ENCODE measurements around the gene SMOC2. TPM values are rescaled to one million over a fixed set of nuclear protein-coding genes. Genes with fewer than 3 reads are reported as not detected.

Gene SMOC2
- total and polyA plus RNA-seq, 2 experiments from 2014 or later, result 1.9 to 3.2 TPM

DNA sequence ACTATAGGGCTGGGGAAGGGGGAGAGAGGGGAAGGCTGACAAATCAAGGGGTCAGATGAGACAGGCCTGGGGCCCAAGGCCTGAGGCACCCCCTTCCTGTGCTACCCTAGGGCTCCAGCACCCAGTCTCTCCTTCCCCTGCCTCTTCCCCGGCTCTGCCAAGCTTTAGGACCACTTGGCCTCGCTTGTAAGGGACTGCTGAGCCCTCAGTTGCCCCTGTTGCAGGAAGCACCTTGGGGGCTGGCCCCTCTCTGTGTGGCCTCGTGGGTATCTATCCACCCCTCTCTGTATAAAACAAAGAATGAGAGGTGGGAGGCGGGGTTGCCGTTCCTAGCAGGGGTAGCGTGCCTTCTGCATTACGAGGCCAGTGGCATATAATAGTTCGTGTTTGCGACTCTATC lies 21.4 kb upstream of the SMOC2 start:
- H3K4me1 ChIP-seq (ENCODE audit: low read depth), result no peaks in the 10 kb centered on the region
- no peaks in the 10 kb centered on the region for H3K27me3 ChIP-seq
- no peaks in the 10 kb centered on the region for H3K9me3 ChIP-seq (ENCODE audit: low read depth)
- DNase-seq (ENCODE audit: low read depth in 1 of 2, low spot score in 1 of 2), result no peak
- no peak overlapping the region for H3K4me3 ChIP-seq
- TF ChIP-seq, protein P1, sequence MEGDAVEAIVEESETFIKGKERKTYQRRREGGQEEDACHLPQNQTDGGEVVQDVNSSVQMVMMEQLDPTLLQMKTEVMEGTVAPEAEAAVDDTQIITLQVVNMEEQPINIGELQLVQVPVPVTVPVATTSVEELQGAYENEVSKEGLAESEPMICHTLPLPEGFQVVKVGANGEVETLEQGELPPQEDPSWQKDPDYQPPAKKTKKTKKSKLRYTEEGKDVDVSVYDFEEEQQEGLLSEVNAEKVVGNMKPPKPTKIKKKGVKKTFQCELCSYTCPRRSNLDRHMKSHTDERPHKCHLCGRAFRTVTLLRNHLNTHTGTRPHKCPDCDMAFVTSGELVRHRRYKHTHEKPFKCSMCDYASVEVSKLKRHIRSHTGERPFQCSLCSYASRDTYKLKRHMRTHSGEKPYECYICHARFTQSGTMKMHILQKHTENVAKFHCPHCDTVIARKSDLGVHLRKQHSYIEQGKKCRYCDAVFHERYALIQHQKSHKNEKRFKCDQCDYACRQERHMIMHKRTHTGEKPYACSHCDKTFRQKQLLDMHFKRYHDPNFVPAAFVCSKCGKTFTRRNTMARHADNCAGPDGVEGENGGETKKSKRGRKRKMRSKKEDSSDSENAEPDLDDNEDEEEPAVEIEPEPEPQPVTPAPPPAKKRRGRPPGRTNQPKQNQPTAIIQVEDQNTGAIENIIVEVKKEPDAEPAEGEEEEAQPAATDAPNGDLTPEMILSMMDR (IDR thresholded peaks at IDR 0.05; ENCODE audit: low read depth, low read length), result no peak
- no peak overlapping the region for H3K27ac ChIP-seq
- no peaks in the 10 kb centered on the region for H3K36me3 ChIP-seq

DNA sequence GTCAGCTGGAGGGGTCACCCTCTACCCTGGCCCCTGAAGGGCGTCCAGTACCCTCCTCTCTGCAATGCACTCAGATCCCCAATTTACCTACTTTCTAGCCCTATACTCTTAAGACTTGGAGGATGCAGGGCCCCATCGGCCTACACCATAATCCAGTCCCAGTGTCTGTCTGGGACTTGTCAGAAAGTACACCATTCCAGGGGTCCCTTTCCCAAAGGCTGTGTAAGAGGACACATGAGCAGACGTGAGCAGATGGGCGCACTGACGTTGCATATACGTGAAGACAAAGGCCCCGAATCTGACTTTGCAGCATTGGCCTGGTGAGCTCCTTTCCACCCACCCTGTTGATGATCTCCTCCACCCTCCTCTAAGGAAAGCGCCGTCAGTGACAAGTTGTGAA lies 20.9 kb upstream of the SMOC2 start:
- TF ChIP-seq, protein P1 (IDR thresholded peaks at IDR 0.05; ENCODE audit: low read depth, low read length), result no peak

DNA sequence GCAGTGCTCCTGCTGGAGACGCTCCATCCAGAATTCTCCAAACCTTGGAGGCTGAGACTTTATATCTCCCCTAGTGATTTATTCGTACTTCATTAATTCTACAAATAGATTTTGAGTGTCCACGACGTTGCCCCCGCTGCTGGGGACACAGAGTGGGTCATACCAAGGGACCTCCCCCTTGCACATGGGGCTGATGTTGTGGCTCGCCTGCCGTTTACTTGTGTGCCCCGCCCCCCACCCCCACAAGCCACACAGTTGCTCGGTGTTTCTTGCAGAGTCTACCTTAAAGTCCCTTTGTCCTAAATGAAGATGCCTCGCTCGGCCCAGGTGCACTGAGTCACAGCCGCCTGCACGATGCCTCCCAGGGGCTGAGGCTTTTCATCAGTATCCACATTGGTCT lies 20.3 kb upstream of the SMOC2 start:
- TF ChIP-seq, protein P1 (IDR thresholded peaks at IDR 0.05; ENCODE audit: low read depth, low read length), result no peak
- Histone ChIP-seq H3K9me3 (ENCODE audit: low read depth) (no peaks in the 10 kb centered on the region), H3K4me3 (no peak overlapping the region), H3K27me3 (no peaks in the 10 kb centered on the region), H3K36me3 (no peaks in the 10 kb centered on the region), H3K4me1 (ENCODE audit: low read depth) (no peaks in the 10 kb centered on the region), H3K27ac (no peak overlapping the region)
- no peak for DNase-seq (ENCODE audit: low read depth in 1 of 2, low spot score in 1 of 2)

More for the DNA sequence above, 20.9 kb upstream of the SMOC2 start:
- H3K36me3 ChIP-seq, result no peaks in the 10 kb centered on the region
- H3K4me3 ChIP-seq, result no peak overlapping the region
- no peaks in the 10 kb centered on the region for H3K4me1 ChIP-seq (ENCODE audit: low read depth)
- H3K27ac ChIP-seq, result no peak overlapping the region
- no peaks in the 10 kb centered on the region for H3K27me3 ChIP-seq
- H3K9me3 ChIP-seq (ENCODE audit: low read depth), result no peaks in the 10 kb centered on the region
- DNase-seq (ENCODE audit: low read depth in 1 of 2, low spot score in 1 of 2), result no peak

DNA sequence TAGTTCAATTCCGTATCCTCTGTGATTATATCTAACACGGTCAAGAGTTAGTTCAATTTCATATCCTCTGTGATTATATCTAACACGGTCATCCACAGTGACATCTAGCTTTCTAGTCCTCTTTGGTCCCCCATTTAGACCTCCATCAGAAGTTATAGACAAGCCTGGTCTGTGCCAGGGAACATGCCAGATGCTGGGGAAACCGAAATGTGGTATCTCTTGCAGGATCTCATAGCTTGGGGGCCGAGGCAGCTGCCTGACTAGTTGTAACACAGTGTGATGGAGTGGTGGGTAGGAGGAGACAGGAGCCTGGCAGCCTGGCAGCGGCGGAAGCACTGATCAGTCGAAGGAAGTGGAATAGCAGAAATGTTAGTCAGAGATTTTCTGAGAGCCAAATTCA lies 13.8 kb upstream of the SMOC2 start:
- no peaks in the 10 kb centered on the region for H3K36me3 ChIP-seq
- DNase-seq (ENCODE audit: low read depth in 1 of 2, low spot score in 1 of 2), result no peak
- H3K9me3 ChIP-seq (ENCODE audit: low read depth), result no peaks in the 10 kb centered on the region
- TF ChIP-seq, protein P1 (IDR thresholded peaks at IDR 0.05; ENCODE audit: low read depth, low read length), result no peak
- H3K27me3 ChIP-seq, result peaks cover 6% of the 10 kb centered on the region
- H3K4me3 ChIP-seq, result no peak overlapping the region
- H3K4me1 ChIP-seq (ENCODE audit: low read depth), result no peaks in the 10 kb centered on the region
- H3K27ac ChIP-seq, result no peak overlapping the region

DNA sequence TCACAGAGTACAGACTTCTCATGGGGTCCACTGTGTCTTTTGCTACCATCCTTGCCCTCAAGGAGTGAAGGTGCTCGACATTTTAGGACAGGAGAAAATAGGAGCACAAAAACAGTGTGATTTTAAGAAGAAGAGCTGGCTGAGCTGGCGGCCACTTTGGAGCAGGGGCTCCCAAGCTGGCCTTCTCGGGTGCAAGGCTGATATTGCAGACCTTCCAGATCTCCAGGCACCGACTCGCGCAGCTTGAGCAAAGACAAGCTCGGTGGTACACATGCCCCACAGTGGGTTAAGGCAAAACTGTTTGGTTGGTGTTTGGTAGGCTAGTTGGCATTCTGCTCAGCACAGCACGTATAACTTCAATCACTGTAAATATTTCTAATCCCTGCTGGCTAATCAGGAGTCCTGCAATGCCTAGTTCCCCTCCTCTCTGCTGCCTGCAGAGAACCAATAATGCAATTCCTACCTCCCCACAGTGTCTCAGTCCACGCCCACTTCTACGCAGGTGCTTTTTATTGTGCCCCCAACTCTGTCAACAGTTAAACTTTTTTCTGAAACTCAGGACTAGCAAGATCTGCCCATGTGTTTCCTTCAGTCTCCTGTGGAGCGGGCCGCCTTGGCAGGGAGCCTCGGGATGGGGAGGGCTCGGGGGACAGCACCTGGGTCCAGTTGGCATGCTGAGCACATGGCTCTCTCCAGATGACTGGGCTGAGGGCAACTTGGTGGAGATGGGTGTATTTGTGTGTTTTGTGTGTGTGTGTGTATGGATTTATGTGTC lies 12.7 kb upstream of the SMOC2 start:
- Histone ChIP-seq H3K9me3 (ENCODE audit: low read depth) (no peaks in the 10 kb centered on the region), H3K4me3 (no peak overlapping the region), H3K4me1 (ENCODE audit: low read depth) (no peaks in the 10 kb centered on the region), H3K27me3 (peaks cover 11% of the 10 kb centered on the region), H3K36me3 (no peaks in the 10 kb centered on the region), H3K27ac (no peak overlapping the region)
- TF ChIP-seq, protein P1 (IDR thresholded peaks at IDR 0.05; ENCODE audit: low read depth, low read length), result no peak
- no peak for DNase-seq (ENCODE audit: low read depth in 1 of 2, low spot score in 1 of 2)

Measured in cardiac muscle cell (in vitro differentiated cells and primary cell).